Aortic smooth muscle cell (primary cell): ENCODE data around the gene RSPH10B. TPM values are rescaled to one million over a fixed set of nuclear protein-coding genes. Genes with fewer than 3 reads are reported as not detected.

Source experiments
- total RNA-seq: library from RNA; depleted of rRNA; stranded (reverse); fragments of >200 nt; gene quantifications from 2 replicates; pipeline ENCODE4 v1.2.3, GENCODE V29; 2014

RSPH10B gene
- 0.53 TPM in 1 of 2 replicates, not detected in the other for total RNA-seq

DNA sequence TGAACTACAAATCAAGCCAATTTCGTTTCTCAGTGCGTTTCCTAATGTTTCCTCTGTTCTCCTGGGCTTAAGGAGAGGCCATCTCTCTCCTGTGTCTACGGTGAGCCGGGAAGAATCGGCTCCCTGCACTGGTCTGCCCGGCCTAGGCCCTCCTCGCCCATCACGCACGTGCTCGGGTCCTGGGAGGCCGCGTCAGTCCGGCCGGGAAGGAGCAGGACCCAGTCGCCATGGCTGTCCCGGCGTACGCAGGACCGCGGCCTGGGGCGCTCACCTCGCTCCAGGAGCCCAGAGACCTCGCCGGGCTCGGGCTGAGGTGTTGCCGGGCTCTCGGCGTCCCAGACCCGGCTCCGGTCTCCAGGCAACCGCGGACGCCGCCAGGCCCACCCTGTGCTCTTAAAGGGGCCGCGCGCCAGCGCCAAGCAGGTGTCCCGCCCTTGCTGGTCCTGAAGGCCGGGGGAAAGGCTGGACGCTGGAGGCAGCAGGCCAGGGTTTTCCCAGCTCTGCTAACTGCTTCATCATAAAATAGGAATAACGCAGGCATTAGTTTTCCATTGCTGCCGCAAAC is at the start of gene RSPH10B:
Gene RSPH10B (minus strand): TSS at position 343 of the 565 bp plus-strand sequence. CDS start 3,573 bp downstream, outside the sequence.

DNA sequence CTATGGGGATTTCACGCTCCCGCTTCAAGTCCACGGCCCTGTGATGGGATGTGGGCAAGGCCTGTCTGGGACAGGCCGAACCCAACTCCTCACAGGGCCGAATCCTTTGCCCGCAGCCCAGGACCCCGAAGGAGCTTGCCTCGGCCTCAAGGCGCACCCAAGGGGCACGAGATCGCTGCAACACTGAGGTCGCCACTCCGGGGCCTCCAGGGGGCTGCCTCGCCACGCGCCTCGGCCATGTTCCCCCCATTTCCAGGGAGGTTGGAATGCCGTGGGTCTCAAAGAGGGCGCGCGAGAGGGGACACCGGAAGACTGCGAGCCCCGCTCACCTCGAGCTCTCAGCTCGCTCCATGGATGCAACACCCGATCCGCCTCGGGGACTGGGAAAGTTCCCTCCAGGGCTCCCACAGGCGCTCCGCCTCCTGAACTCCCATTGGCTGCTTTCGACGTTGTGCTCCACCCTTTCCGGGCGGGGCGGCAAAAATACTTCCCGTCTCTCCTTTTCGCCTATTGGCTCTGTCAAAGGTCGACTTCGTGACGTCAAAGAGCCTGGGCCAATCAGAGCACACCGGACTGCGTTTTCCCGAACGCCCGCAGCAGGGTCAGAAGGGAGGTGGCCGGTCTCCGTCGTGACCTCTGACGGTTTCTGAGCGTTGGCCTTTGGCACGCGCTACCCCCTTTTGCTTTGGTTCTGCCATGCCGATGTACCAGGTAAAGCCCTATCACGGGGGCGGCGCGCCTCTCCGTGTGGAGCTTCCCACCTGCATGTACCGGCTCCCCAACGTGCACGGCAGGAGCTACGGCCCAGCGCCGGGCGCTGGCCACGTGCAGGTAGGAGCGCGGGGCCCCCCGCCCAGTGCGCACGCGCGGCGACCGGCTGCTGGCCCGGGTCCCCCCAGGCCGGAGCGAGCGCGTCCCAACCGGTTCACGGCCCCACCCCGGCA is 38.5 kb upstream of the RSPH10B start, which contains the start of the genes AIMP2 and PMS2:
Gene AIMP2 (plus strand): TSS at position 605 of the 944 bp plus-strand sequence. CDS start 92 bp downstream, at position 697.
Gene PMS2 (minus strand): TSS at position 382 of the 944 bp plus-strand sequence. CDS start 30 bp downstream, at position 352.

DNA sequence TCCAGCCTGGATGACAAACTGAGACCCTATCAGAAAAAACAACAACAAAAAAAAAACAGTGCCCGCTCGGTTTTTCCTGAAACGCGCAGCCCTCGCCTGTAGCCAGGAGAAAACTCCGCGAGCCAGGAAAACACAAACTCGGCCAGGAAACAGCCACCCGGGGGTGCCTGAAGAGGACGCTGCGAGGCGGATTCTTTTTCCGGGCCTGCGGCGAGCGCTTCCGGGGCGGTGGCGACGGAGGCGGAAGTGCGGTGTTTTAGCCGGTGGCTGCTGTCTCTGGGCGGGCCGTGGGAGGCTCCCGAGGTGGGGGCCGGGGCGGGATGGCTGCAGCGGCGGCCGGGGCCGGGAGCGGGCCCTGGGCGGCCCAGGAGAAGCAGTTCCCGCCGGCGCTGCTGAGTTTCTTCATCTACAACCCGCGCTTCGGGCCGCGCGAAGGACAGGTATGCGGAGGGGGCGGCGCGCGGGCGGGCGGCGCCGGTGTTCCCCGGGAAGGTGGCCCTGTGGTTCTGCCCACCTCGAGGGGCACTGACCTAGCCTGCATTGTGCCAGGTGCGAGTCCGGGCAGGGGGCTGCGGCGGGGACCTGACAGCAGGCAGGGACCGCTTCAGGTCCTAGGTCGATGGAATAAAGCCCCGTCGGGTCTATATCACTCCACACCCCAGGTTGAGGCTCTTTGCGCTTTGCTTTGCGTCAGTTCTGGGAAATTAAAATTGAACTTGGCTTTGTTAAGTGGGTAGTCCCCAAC is 71.8 kb downstream of the RSPH10B start, which contains the start of gene CCZ1:
Gene CCZ1 (plus strand): TSS at position 254 of the 745 bp plus-strand sequence. CDS start 67 bp downstream, at position 321.

Other genes with a start within 250 kb of the RSPH10B start
- 25.1 and 28.8 TPM in 2 replicates for gene RNF216, start 189.0 kb downstream of the RSPH10B start, total RNA-seq
- not detected in 2 replicates for gene OCM, start 89.9 kb downstream of the RSPH10B start, total RNA-seq
- gene CCZ1, start 72.0 kb downstream of the RSPH10B start, total RNA-seq: 39.2 and 42.3 TPM in 2 replicates
- 18.5 and 19.6 TPM in 2 replicates for gene PMS2, start 38.4 kb upstream of the RSPH10B start, total RNA-seq
- 31.0 and 42.7 TPM in 2 replicates for gene AIMP2, start 38.6 kb upstream of the RSPH10B start, total RNA-seq
- 0.12 and 0.26 TPM in 2 replicates for gene ANKRD61, start 60.7 kb upstream of the RSPH10B start, total RNA-seq
- 40.0 and 74.5 TPM in 2 replicates for gene EIF2AK1, start 88.5 kb upstream of the RSPH10B start, total RNA-seq
- 2.4 and 2.6 TPM in 2 replicates for gene USP42, start 134.3 kb upstream of the RSPH10B start, total RNA-seq